Liver (tissue), 9 donors: ENCODE measurements around the gene KIT. TPM values are rescaled to one million over a fixed set of nuclear protein-coding genes. Genes with fewer than 3 reads are reported as not detected.

Experiments used
- DNase-seq: peaks from one replicate; pipeline ENCODE4 v3.0.0-alpha.2; 2017; ENCODE audit warnings: low spot score
- H3K27ac ChIP-seq, 2 donors: one replicate each; pipeline ENCODE4 v1.7.0; 2013; ENCODE audit warnings: inconsistent platforms in 2 of 2, low read length in 2 of 2, control low read depth in 1 of 2, low read depth in 1 of 2, mild to moderate bottlenecking in 1 of 2
- H3K27me3 ChIP-seq, 4 donors: one replicate each; pipeline versions ENCODE4 v1.6.1 to v1.7.0; 2013; ENCODE audit warnings: low read length in 3 of 4, inconsistent platforms in 1 of 4, mild to moderate bottlenecking in 1 of 4, moderate library complexity in 1 of 4; ENCODE audit not compliant: control insufficient read depth in 4 of 4, insufficient read depth in 4 of 4
- H3K36me3 ChIP-seq, 4 donors: one replicate each; pipeline versions ENCODE4 v1.6.1 to v1.7.0; 2013; ENCODE audit warnings: low read length in 3 of 4, mild to moderate bottlenecking in 3 of 4, low read depth in 1 of 4, moderate library complexity in 1 of 4; ENCODE audit not compliant: control insufficient read depth in 4 of 4, insufficient read depth in 3 of 4
- H3K4me1 ChIP-seq, 4 donors: one replicate each; pipeline versions ENCODE4 v1.6.1 to v1.7.0; 2013; ENCODE audit warnings: low read length in 3 of 4, mild to moderate bottlenecking in 3 of 4, moderate library complexity in 1 of 4; ENCODE audit not compliant: control insufficient read depth in 4 of 4, insufficient read depth in 4 of 4
- H3K4me3 ChIP-seq, 3 donors: one replicate each; pipeline versions ENCODE4 v1.6.1 to v1.7.0; 2013; ENCODE audit warnings: low read length in 3 of 3, control low read depth in 1 of 3, low read depth in 1 of 3, mild to moderate bottlenecking in 1 of 3
- H3K9ac ChIP-seq, 2 donors: one replicate each; pipeline ENCODE4 v1.7.0; 2013; ENCODE audit warnings: low read length in 2 of 2, mild to moderate bottlenecking in 2 of 2, moderate library complexity in 2 of 2, control low read depth in 1 of 2, low read depth in 1 of 2
- H3K9me3 ChIP-seq, 4 donors: one replicate each; pipeline versions ENCODE4 v1.6.1 to v1.7.0; 2013; ENCODE audit warnings: low read length in 3 of 4; ENCODE audit not compliant: control insufficient read depth in 4 of 4
- EGR1 ChIP-seq, 2 donors: IDR thresholded peaks; 2 replicates each; pipeline ENCODE4 v1.6.1; 2016 to 2018; ENCODE audit warnings: antibody characterized with exemption in 2 of 2, low read depth in 2 of 2
- FOXA1 ChIP-seq: IDR thresholded peaks from 2 replicates; pipeline ENCODE4 v1.6.1; 2016; ENCODE audit warnings: antibody characterized with exemption
- FOXA2 ChIP-seq: IDR thresholded peaks from 2 replicates; pipeline ENCODE4 v1.6.1; 2016; ENCODE audit warnings: antibody characterized with exemption
- GABPA ChIP-seq, 2 donors: IDR thresholded peaks in 1 of 2; conservative IDR thresholded peaks in 1 of 2; 2 replicates each; pipeline ENCODE4 v1.6.1; 2016; ENCODE audit warnings: antibody characterized with exemption in 2 of 2, mild to moderate bottlenecking in 1 of 2, moderate library complexity in 1 of 2
- HNF4A ChIP-seq, 2 donors: conservative IDR thresholded peaks; 2 replicates each; pipeline ENCODE4 v1.6.1; 2016; ENCODE audit warnings: antibody characterized with exemption in 2 of 2, mild to moderate bottlenecking in 2 of 2
- HNF4G ChIP-seq: IDR thresholded peaks from 2 replicates; pipeline ENCODE4 v1.6.1; 2016; ENCODE audit warnings: antibody characterized with exemption
- JUND ChIP-seq, 2 donors: IDR thresholded peaks; 2 replicates each; pipeline ENCODE4 v1.6.1; 2016; ENCODE audit warnings: antibody characterized with exemption in 2 of 2
- NR2F2 ChIP-seq: IDR thresholded peaks from 2 replicates; pipeline ENCODE4 v1.6.1; 2016; ENCODE audit warnings: antibody characterized with exemption
- RAD21 ChIP-seq, 2 donors: IDR thresholded peaks; 2 replicates each; pipeline ENCODE4 v1.6.1; 2016; ENCODE audit warnings: antibody characterized with exemption in 2 of 2, mild to moderate bottlenecking in 2 of 2
- RXRA ChIP-seq, 2 donors: IDR thresholded peaks; 2 replicates each; pipeline ENCODE4 v1.6.1; 2017 to 2018; ENCODE audit warnings: antibody characterized with exemption in 2 of 2, mild to moderate bottlenecking in 1 of 2
- SP1 ChIP-seq: IDR thresholded peaks from 2 replicates; pipeline ENCODE4 v1.6.1; 2018; ENCODE audit warnings: antibody characterized with exemption, mild to moderate bottlenecking
- TAF1 ChIP-seq: conservative IDR thresholded peaks from 2 replicates; pipeline ENCODE4 v1.6.1; 2016; ENCODE audit warnings: antibody characterized with exemption, mild to moderate bottlenecking
- YY1 ChIP-seq: IDR thresholded peaks from 2 replicates; pipeline ENCODE4 v1.6.1; 2016; ENCODE audit warnings: antibody characterized with exemption, mild to moderate bottlenecking
- WGBS: extraction: QIAGEN DNeasy Blood & Tissue Kit; methylation state at CpG from one replicate; pipeline ENCODE4 v1.1.7; 2013; 5-methylcytosine and 5-hydroxymethylcytosine counted together
- polyA plus RNA-seq, 2 donors: library from polyadenylated mRNA; stranded (reverse) in 1 of 2; unstranded in 1 of 2; fragments of 200-250 nt in 1 of 2; fragments of >200 nt in 1 of 2; fragmentation: Nextera tagmentation in 1 of 2; extraction: Ambion mirVana in 1 of 2; gene quantifications; one replicate each; pipeline versions ENCODE4 v1.2.1 to v1.2.3, GENCODE V29; 2013 to 2015
- total RNA-seq, 2 donors: library from RNA; depleted of rRNA; stranded (reverse); fragments of >200 nt; gene quantifications; one replicate each; pipeline ENCODE4 v1.2.3, GENCODE V29; 2014
- TF ChIP-seq, protein P1 (sequence below): IDR thresholded peaks from 2 replicates; pipeline ENCODE4 v1.6.1; 2016; ENCODE audit warnings: antibody characterized with exemption
- TF ChIP-seq, protein P2 (sequence below): IDR thresholded peaks from 2 replicates; pipeline ENCODE4 v1.6.1; 2016; ENCODE audit warnings: antibody characterized with exemption
- TF ChIP-seq, protein P3 (sequence below): fragments of 150-350 bp; IDR thresholded peaks from 2 replicates; pipeline ENCODE4 v1.5.1; 2017; ENCODE audit warnings: improper control_type of control experiment, low read depth, low read length; ENCODE audit not compliant: missing input control
- donor health status: healthy.
- donor health status: healthy.
- donor health status: healthy.
- donor health status: healthy.
- donor health status: healthy.

Gene KIT
- total and polyA plus RNA-seq, 4 donors, result 0.06 to 5.5 (median 0.96) TPM

DNA sequence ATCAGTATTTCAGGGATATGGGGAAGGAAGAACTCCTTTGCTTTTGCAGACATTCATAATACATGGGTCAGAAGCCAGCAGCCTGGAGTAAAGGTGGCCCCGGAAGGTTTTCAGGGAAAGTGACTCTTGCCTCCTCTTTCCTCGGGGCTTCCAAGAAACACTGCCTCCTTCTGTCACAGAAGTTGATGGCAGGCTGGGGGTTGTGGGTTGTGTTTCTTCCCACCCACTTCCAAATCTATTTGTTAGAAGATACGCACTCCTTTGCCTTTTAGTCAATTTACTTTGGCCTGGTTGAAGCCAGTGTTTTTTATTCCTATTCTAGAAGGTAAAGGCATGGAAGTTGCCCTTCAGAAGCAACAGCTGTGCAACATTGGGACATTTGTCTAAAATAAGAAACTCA, 19.7 kb downstream of the KIT start:
- no peak overlapping the region for H3K9ac ChIP-seq
- H3K27me3 ChIP-seq, result no peaks in the 10 kb centered on the region
- no peaks in the 10 kb centered on the region for H3K36me3 ChIP-seq
- WGBS, result 74% methylated on average over 3 of the region's 3 CpGs
- no peaks in the 10 kb centered on the region for H3K9me3 ChIP-seq
- TF ChIP-seq, protein P1, sequence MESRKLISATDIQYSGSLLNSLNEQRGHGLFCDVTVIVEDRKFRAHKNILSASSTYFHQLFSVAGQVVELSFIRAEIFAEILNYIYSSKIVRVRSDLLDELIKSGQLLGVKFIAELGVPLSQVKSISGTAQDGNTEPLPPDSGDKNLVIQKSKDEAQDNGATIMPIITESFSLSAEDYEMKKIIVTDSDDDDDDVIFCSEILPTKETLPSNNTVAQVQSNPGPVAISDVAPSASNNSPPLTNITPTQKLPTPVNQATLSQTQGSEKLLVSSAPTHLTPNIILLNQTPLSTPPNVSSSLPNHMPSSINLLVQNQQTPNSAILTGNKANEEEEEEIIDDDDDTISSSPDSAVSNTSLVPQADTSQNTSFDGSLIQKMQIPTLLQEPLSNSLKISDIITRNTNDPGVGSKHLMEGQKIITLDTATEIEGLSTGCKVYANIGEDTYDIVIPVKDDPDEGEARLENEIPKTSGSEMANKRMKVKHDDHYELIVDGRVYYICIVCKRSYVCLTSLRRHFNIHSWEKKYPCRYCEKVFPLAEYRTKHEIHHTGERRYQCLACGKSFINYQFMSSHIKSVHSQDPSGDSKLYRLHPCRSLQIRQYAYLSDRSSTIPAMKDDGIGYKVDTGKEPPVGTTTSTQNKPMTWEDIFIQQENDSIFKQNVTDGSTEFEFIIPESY, result no peak
- no peak for TF ChIP-seq JUND (IDR thresholded peaks at IDR 0.05)
- TF ChIP-seq NR2F2, result no peak
- TF ChIP-seq, protein P2, sequence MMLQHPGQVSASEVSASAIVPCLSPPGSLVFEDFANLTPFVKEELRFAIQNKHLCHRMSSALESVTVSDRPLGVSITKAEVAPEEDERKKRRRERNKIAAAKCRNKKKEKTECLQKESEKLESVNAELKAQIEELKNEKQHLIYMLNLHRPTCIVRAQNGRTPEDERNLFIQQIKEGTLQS, result no peak
- no peak for TF ChIP-seq YY1
- no peak for TF ChIP-seq RAD21 (IDR thresholded peaks at IDR 0.05)
- no peak for TF ChIP-seq EGR1 (IDR thresholded peaks at IDR 0.05; ENCODE audit: low read depth in 2 of 2)
- no peak for TF ChIP-seq SP1
- TF ChIP-seq, protein P3, sequence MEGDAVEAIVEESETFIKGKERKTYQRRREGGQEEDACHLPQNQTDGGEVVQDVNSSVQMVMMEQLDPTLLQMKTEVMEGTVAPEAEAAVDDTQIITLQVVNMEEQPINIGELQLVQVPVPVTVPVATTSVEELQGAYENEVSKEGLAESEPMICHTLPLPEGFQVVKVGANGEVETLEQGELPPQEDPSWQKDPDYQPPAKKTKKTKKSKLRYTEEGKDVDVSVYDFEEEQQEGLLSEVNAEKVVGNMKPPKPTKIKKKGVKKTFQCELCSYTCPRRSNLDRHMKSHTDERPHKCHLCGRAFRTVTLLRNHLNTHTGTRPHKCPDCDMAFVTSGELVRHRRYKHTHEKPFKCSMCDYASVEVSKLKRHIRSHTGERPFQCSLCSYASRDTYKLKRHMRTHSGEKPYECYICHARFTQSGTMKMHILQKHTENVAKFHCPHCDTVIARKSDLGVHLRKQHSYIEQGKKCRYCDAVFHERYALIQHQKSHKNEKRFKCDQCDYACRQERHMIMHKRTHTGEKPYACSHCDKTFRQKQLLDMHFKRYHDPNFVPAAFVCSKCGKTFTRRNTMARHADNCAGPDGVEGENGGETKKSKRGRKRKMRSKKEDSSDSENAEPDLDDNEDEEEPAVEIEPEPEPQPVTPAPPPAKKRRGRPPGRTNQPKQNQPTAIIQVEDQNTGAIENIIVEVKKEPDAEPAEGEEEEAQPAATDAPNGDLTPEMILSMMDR, result no peak
- no peak overlapping the region for H3K4me3 ChIP-seq
- H3K27ac ChIP-seq, result no peak overlapping the region
- no peak for DNase-seq
- H3K4me1 ChIP-seq, result no peaks in the 10 kb centered on the region

DNA sequence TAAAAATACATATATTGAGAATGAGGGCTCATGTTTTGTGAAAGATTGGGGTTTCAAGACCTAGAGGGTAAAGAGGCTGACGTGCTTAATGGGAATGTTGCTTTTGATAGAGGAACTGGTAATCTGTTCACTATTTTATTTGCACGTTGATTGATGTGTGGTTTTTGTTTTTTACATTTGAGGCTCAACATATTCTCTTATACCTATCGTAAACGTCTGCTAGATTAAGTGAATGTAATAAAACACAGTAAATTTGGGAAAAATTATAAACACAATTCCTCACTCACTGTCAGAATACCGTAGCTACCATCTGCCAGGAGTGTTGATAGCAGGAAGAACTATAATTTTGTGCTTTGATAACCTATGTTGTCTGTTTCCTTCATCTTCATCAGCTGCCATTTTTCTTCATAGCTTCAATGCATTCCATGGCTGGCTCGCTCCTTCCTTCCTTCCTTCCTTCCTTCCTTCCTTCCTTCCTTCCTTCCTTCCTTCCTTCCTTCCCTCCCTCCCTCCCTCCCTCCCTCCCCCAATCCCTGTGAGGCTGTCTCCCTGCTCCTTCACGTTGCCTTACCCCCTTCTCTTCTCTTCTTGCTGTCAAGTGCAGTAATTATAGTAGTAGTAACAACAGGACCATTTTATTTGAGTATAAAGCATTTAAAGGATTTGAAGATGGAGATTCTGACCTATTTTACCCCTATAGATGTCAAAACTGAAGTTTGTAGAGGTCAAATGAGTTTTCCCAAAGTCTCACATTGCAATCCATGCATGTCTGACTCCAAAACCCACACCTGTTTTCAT, 20.3 kb downstream of the KIT start:
- H3K9ac ChIP-seq, result no peak overlapping the region
- H3K27ac ChIP-seq, result no peak overlapping the region
- H3K9me3 ChIP-seq, result no peaks in the 10 kb centered on the region
- TF ChIP-seq, protein P1, result no peak
- TF ChIP-seq RXRA (IDR thresholded peaks at IDR 0.05), result no peak
- TF ChIP-seq, protein P2, result no peak
- no peak for TF ChIP-seq HNF4A (conservative IDR thresholded peaks at IDR 0.05)
- TF ChIP-seq TAF1, result no peak
- TF ChIP-seq RAD21 (IDR thresholded peaks at IDR 0.05), result no peak
- TF ChIP-seq FOXA1, result no peak
- no peak for TF ChIP-seq EGR1 (IDR thresholded peaks at IDR 0.05; ENCODE audit: low read depth in 2 of 2)
- no peak for TF ChIP-seq JUND (IDR thresholded peaks at IDR 0.05)
- no peak for TF ChIP-seq NR2F2
- TF ChIP-seq, protein P3, result no peak
- TF ChIP-seq YY1, result no peak
- TF ChIP-seq HNF4G, result no peak
- TF ChIP-seq GABPA (IDR thresholded peaks at IDR 0.05 in 1 of 2, conservative IDR thresholded peaks at IDR 0.05 in 1 of 2), result no peak
- TF ChIP-seq FOXA2, result no peak
- H3K27me3 ChIP-seq, result no peaks in the 10 kb centered on the region
- DNase-seq, result no peak
- no peaks in the 10 kb centered on the region for H3K4me1 ChIP-seq
- H3K4me3 ChIP-seq, result no peak overlapping the region
- WGBS, result 78% methylated on average over 7 of the region's 7 CpGs
- H3K36me3 ChIP-seq, result no peaks in the 10 kb centered on the region
